Measurements from ENCODE around the gene SUSD5.
A peak's percentile ranks its signal among the peaks of the same experiment; 100 is the strongest.
"Not testable (repeated sequence)": the region's sequence is repeated elsewhere in the genome, so short reads cannot be mapped to it uniquely, and the experiment has no call there.

The SUSD5 gene

GRCh38 chr3:33111581-33111980, 107.0 kb downstream of the SUSD5 start:
- no peak for DNase-seq

- DNase-seq = not testable (repeated sequence)
These were observed 111.8 kb downstream of the SUSD5 start for GRCh38 chr3:33106854-33107253.

- no peak for DNase-seq
These were observed 113.2 kb downstream of the SUSD5 start for GRCh38 chr3:33105341-33105948.

GRCh38 chr3:33104803-33105202, 113.8 kb downstream of the SUSD5 start:
- DNase-seq = no peak

GRCh38 chr3:33103480-33103879, 115.1 kb downstream of the SUSD5 start:
- DNase-seq = no peak

GRCh38 chr3:33103034-33103433, 115.6 kb downstream of the SUSD5 start:
- no peak for DNase-seq

- DNase-seq = peak; percentile 45
These were observed 118.4 kb downstream of the SUSD5 start for GRCh38 chr3:33100229-33100628.
